ENCODE results near the gene MMD.

MMD gene

GRCh38 chr17:55386796-55387332, 34.8 kb downstream of the MMD start:
- TF ChIP-seq CTCF (IDR thresholded peaks at IDR 0.05; ENCODE audit: insufficient read depth, low read length, poor library complexity, severe bottlenecking) (no peak), EZH2phosphoT487 (conservative IDR thresholded peaks at IDR 0.05; ENCODE audit: low read length) (no peak)
- Histone ChIP-seq H3K4me2 (ENCODE audit: low read depth, low read length, poor library complexity, severe bottlenecking) (no peak overlapping the region), H2AFZ (ENCODE audit: low read depth, low read length, severe bottlenecking) (no peak overlapping the region), H3K79me2 (ENCODE audit: insufficient read depth, low read length) (no peaks in the 10 kb centered on the region), H3K9me2 (replicated peaks; ENCODE audit: insufficient read depth, low read length) (no peaks in the 10 kb centered on the region), H4K20me1 (ENCODE audit: low read depth, low read length) (no peaks in the 10 kb centered on the region), H3K27me3 (ENCODE audit: low read length) (no peaks in the 10 kb centered on the region), H3K9me3 (ENCODE audit: insufficient read depth, low read length) (no peaks in the 10 kb centered on the region), H3F3A (ENCODE audit: insufficient read depth) (no peaks in the 10 kb centered on the region), H3K27ac (ENCODE audit: low read depth, low read length) (no peak overlapping the region), H3K36me3 (ENCODE audit: low read length) (no peaks in the 10 kb centered on the region), H3K9ac (ENCODE audit: low read length) (no peak overlapping the region), H3K4me3 (ENCODE audit: insufficient read depth, low read length, poor library complexity, severe bottlenecking) (no peak overlapping the region)

GRCh38 chr17:55384643-55385232, 36.9 kb downstream of the MMD start:
- no peak overlapping the region for H3K9ac ChIP-seq (ENCODE audit: low read length)
- no peak overlapping the region for H3K27ac ChIP-seq (ENCODE audit: low read depth, low read length)
- no peaks in the 10 kb centered on the region for H3K27me3 ChIP-seq (ENCODE audit: low read length)
- no peaks in the 10 kb centered on the region for H3F3A ChIP-seq (ENCODE audit: insufficient read depth)
- no peaks in the 10 kb centered on the region for H4K20me1 ChIP-seq (ENCODE audit: low read depth, low read length)
- TF ChIP-seq CTCF (IDR thresholded peaks at IDR 0.05; ENCODE audit: insufficient read depth, low read length, poor library complexity, severe bottlenecking), result no peak
- no peak for TF ChIP-seq EZH2phosphoT487 (conservative IDR thresholded peaks at IDR 0.05; ENCODE audit: low read length)
- no peak overlapping the region for H3K4me3 ChIP-seq (ENCODE audit: insufficient read depth, low read length, poor library complexity, severe bottlenecking)
- H2AFZ ChIP-seq (ENCODE audit: low read depth, low read length, severe bottlenecking), result no peak overlapping the region
- H3K9me3 ChIP-seq (ENCODE audit: insufficient read depth, low read length), result no peaks in the 10 kb centered on the region
- H3K4me2 ChIP-seq (ENCODE audit: low read depth, low read length, poor library complexity, severe bottlenecking), result no peak overlapping the region
- H3K36me3 ChIP-seq (ENCODE audit: low read length), result no peaks in the 10 kb centered on the region
- no peaks in the 10 kb centered on the region for H3K9me2 ChIP-seq (replicated peaks; ENCODE audit: insufficient read depth, low read length)
- H3K79me2 ChIP-seq (ENCODE audit: insufficient read depth, low read length), result no peaks in the 10 kb centered on the region

GRCh38 chr17:55383771-55384642, 37.6 kb downstream of the MMD start:
- H3K9me2 ChIP-seq (replicated peaks; ENCODE audit: insufficient read depth, low read length), result no peaks in the 10 kb centered on the region
- no peaks in the 10 kb centered on the region for H3K27me3 ChIP-seq (ENCODE audit: low read length)
- no peak overlapping the region for H2AFZ ChIP-seq (ENCODE audit: low read depth, low read length, severe bottlenecking)
- H3K4me2 ChIP-seq (ENCODE audit: low read depth, low read length, poor library complexity, severe bottlenecking), result no peak overlapping the region
- no peak overlapping the region for H3K9ac ChIP-seq (ENCODE audit: low read length)
- H3K9me3 ChIP-seq (ENCODE audit: insufficient read depth, low read length), result no peaks in the 10 kb centered on the region
- no peaks in the 10 kb centered on the region for H3K36me3 ChIP-seq (ENCODE audit: low read length)
- no peak for TF ChIP-seq EZH2phosphoT487 (conservative IDR thresholded peaks at IDR 0.05; ENCODE audit: low read length)
- TF ChIP-seq CTCF (IDR thresholded peaks at IDR 0.05; ENCODE audit: insufficient read depth, low read length, poor library complexity, severe bottlenecking), result no peak
- no peaks in the 10 kb centered on the region for H3K79me2 ChIP-seq (ENCODE audit: insufficient read depth, low read length)
- H3K4me3 ChIP-seq (ENCODE audit: insufficient read depth, low read length, poor library complexity, severe bottlenecking), result no peak overlapping the region
- no peaks in the 10 kb centered on the region for H4K20me1 ChIP-seq (ENCODE audit: low read depth, low read length)
- H3F3A ChIP-seq (ENCODE audit: insufficient read depth), result no peaks in the 10 kb centered on the region
- H3K27ac ChIP-seq (ENCODE audit: low read depth, low read length), result no peak overlapping the region

Measured in SU-DHL-6 (cell line).